GM12892 (cell line): ENCODE measurements around the gene ZNF385D.

Experiments used
- POLR2A ChIP-seq: IDR thresholded peaks from 2 replicates; pipeline ENCODE4 v1.6.1; 2011; ENCODE audit warnings: low read depth, low read length, control low read depth
- POLR2AphosphoS5 ChIP-seq: IDR thresholded peaks from 2 replicates; pipeline ENCODE4 v1.6.1; 2011; ENCODE audit warnings: low read depth, low read length, control low read depth
- TAF1 ChIP-seq: IDR thresholded peaks from 2 replicates; pipeline ENCODE4 v1.6.1; 2011; ENCODE audit warnings: low read depth, mild to moderate bottlenecking, control low read depth, low read length, borderline replicate concordance

DNA sequence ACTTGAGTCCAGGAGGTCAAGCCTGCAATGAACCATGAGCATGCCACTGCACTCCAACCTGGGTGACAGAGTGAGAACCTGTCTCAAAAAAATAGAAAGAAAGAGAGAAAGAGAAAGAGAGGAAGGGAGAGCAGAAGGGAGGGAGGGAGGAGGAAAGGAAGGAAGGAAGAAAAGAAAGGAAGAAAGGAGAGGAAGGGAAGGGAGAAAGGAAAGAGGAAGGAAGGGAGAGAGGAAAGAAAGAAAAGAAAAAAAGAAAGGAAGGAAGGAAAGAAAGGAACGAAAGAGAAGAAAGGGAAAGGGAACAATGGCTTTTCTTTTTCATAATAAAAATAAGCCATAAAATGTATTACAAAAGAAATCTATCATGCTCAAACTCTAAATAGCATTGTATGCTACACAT is 116.9 kb downstream of the ZNF385D start:
- TF ChIP-seq POLR2A = no peak
- no peak for TF ChIP-seq POLR2AphosphoS5
- TF ChIP-seq TAF1 = no peak
